OCI-LY3 (cell line): ENCODE measurements around the gene JDP2.

ENCODE experiments used
- EZH2phosphoT487 ChIP-seq: fragments of 200-600 bp; shearing (Covaris generic); IDR thresholded peaks from 2 replicates; pipeline ENCODE4 v1.6.1; 2018; ENCODE audit warnings: antibody characterized with exemption, mixed run types, low read depth
- TF ChIP-seq, protein P1 (sequence below): fragments of 200-600, 300-600 bp; sonication (generic); IDR thresholded peaks from 2 replicates; pipeline ENCODE4 v1.5.1; 2014; ENCODE audit warnings: antibody characterized with exemption, low read length, low read depth

DNA sequence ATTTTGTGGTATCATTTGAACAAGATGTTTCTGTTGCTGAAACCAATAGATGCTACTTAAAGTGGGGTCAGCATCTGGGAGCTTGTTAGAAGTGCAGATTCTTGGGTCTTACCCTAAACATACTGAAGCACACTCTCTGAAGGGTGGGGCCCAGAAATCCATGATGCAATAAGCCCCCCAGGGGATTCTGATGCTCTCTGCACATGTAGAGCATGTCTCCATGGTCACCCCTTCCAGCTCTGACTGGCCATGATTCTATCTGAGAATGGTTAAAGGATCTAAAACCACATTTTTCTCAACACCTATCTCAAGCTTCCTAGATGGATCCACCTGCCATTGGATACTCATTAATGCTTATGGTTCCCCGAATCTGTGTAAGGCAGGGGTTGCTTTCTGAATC is 20.4 kb downstream of the JDP2 start:
- TF ChIP-seq EZH2phosphoT487, result no peak
- TF ChIP-seq, protein P1, sequence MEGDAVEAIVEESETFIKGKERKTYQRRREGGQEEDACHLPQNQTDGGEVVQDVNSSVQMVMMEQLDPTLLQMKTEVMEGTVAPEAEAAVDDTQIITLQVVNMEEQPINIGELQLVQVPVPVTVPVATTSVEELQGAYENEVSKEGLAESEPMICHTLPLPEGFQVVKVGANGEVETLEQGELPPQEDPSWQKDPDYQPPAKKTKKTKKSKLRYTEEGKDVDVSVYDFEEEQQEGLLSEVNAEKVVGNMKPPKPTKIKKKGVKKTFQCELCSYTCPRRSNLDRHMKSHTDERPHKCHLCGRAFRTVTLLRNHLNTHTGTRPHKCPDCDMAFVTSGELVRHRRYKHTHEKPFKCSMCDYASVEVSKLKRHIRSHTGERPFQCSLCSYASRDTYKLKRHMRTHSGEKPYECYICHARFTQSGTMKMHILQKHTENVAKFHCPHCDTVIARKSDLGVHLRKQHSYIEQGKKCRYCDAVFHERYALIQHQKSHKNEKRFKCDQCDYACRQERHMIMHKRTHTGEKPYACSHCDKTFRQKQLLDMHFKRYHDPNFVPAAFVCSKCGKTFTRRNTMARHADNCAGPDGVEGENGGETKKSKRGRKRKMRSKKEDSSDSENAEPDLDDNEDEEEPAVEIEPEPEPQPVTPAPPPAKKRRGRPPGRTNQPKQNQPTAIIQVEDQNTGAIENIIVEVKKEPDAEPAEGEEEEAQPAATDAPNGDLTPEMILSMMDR, result no peak
